Spleen (tissue), 7 donors: ENCODE data around the gene HSD17B13.

ENCODE experiments used
- POLR2A ChIP-seq, 3 donors: fragments of 450-650 bp; IDR thresholded peaks; one replicate each; pipeline ENCODE4 v1.5.1; 2017; ENCODE audit warnings: antibody characterized with exemption in 3 of 3, mild to moderate bottlenecking in 1 of 3
- POLR2AphosphoS5 ChIP-seq, 3 donors: sonication (generic); formaldehyde crosslinking; IDR thresholded peaks; one replicate each; pipeline ENCODE4 v1.5.1; 2017; ENCODE audit warnings: antibody characterized with exemption in 3 of 3
- TF ChIP-seq, protein P1 (sequence below), 11 experiments: fragments of 200-600 bp in 7 of 11; fragments of 450-650 bp in 4 of 11; sonication (generic) in 4 of 11; IDR thresholded peaks in 8 of 11; conservative IDR thresholded peaks in 3 of 11; 1 replicate in 7 of 11; 2 replicates in 4 of 11; pipeline versions ENCODE4 v1.4.0 to v1.8.0; 2016 to 2021; ENCODE audit warnings: antibody characterized with exemption in 11 of 11, inconsistent platforms in 4 of 11, mild to moderate bottlenecking in 1 of 11
- donor health status: DM: no; HTN: no; CAD: no; lungs with moderate emphysema.
- donor health status: DM: no; HTN: no; CAD: no.
- donor health status: DM: no; HTN: no; CAD: no.

- TF ChIP-seq POLR2AphosphoS5 (IDR thresholded peaks at IDR 0.05) (no peak), POLR2A (IDR thresholded peaks at IDR 0.05) (no peak)
- TF ChIP-seq, protein P1, sequence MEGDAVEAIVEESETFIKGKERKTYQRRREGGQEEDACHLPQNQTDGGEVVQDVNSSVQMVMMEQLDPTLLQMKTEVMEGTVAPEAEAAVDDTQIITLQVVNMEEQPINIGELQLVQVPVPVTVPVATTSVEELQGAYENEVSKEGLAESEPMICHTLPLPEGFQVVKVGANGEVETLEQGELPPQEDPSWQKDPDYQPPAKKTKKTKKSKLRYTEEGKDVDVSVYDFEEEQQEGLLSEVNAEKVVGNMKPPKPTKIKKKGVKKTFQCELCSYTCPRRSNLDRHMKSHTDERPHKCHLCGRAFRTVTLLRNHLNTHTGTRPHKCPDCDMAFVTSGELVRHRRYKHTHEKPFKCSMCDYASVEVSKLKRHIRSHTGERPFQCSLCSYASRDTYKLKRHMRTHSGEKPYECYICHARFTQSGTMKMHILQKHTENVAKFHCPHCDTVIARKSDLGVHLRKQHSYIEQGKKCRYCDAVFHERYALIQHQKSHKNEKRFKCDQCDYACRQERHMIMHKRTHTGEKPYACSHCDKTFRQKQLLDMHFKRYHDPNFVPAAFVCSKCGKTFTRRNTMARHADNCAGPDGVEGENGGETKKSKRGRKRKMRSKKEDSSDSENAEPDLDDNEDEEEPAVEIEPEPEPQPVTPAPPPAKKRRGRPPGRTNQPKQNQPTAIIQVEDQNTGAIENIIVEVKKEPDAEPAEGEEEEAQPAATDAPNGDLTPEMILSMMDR (IDR thresholded peaks at IDR 0.05 in 8 of 11, conservative IDR thresholded peaks at IDR 0.05 in 3 of 11), result no peak
Observed at GRCh38 chr4:87311684-87312083, 11.0 kb downstream of the HSD17B13 start.
